ENCODE data around the gene UTS2. TPM values are rescaled to one million over a fixed set of nuclear protein-coding genes. Genes with fewer than 3 reads are reported as not detected.

Gene UTS2
- total and polyA plus RNA-seq, 2 of the 13 experiments (the other 11 are each of a cell fraction or from before 2014, with no cell fraction given): not detected

DNA sequence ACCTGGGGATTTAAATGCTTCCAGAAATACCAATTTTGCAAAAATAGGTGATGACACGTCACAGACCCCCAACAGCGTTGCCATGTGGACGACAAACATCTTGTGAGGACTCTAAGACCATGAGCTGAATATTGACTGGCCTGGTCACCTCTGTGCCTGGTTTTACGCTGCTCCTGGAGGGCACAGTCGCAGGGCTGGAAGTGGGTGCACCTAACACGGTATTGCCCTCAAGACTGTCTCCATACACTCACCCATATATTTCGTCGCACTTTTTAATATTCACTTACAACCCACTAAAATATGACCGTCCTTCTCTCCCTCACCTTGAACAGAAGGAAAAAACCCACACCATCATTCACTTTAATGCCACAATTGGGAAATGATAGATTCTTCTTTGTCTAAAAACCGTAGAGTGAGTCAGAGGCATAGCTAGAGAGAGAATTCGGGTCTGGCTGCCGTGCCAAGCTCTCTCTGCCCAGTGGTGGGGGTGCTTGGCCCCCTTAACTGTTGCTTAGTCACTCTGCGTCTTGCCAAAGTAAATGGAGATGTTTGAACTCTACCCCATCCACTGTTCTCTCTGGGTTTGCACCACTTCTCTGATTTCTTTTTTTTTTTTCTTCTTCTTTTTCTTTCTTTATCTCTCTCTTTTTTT, 40.8 kb upstream of the UTS2 start:
- FAIRE-seq (no peak), DNase-seq (ENCODE audit: low spot score) (no peak), ATAC-seq (no peak)
- BruUV-seq (replicated peaks): no TSS peak
- H3K4me1 ChIP-seq (ENCODE audit: insufficient read depth, low read length): no peaks in the 10 kb centered on the region
- peaks cover 0 to 14% of the 10 kb centered on the region in 2 experiments; a peak in 2 of 5 replicates for H3K27me3 ChIP-seq (ENCODE audit: control insufficient read depth in 1 of 2, insufficient read depth in 2 of 2, low read length in 2 of 2)
- no peaks in the 10 kb centered on the region for H3K36me3 ChIP-seq (replicated peaks in 1 of 2; ENCODE audit: control insufficient read depth in 1 of 2, insufficient read depth in 2 of 2, low read length in 2 of 2)
- POLR2A ChIA-PET: no interaction called here
- H3K4me2 ChIP-seq (ENCODE audit: low read depth, low read length): no peak overlapping the region
- CTCF ChIA-PET (ENCODE audit: low intra/inter-chr PET ratio, low total read pairs): no interaction called here
- no peak for TF ChIP-seq ZBTB7B (CRISPR knock-in tag; IDR thresholded peaks at IDR 0.05)
- TF ChIP-seq CREB1 (IDR thresholded peaks at IDR 0.05): peak; percentile 46
- TF ChIP-seq CREB1 (CRISPR knock-in tag; IDR thresholded peaks at IDR 0.05): no peak
- intact Hi-C loops (cut with micrococcal nuclease; ENCODE audit: unreplicated experiment) (no loop called here), in situ Hi-C loops (cut with HindIII; ENCODE audit: extremely low pct_ligation_motif_present, low pct_unique_long_range_greater_than_20kb) (no loop called here)
- H3K27ac ChIP-seq (ENCODE audit: extremely low read length, insufficient read depth, low read length): no peak overlapping the region
- no peaks in the 10 kb centered on the region for H3K9me3 ChIP-seq (ENCODE audit: low read length)
- no peak overlapping the region for H2AFZ ChIP-seq (ENCODE audit: low read length)
- H3K9ac ChIP-seq (ENCODE audit: insufficient read depth, low read depth, low read length): no peak overlapping the region
- H3K4me3 ChIP-seq (replicated peaks in 1 of 3; ENCODE audit: insufficient read depth in 1 of 3, low read depth in 2 of 3, low read length in 3 of 3): no peak overlapping the region
- no peaks in the 10 kb centered on the region for H3K79me2 ChIP-seq (ENCODE audit: insufficient read depth, low read length)
- 35% methylated on average over 12 of the region's 13 CpGs for WGBS (ENCODE audit: low lambda C conversion rate)
- H4K20me1 ChIP-seq (ENCODE audit: insufficient read depth, low read length): no peaks in the 10 kb centered on the region

DNA sequence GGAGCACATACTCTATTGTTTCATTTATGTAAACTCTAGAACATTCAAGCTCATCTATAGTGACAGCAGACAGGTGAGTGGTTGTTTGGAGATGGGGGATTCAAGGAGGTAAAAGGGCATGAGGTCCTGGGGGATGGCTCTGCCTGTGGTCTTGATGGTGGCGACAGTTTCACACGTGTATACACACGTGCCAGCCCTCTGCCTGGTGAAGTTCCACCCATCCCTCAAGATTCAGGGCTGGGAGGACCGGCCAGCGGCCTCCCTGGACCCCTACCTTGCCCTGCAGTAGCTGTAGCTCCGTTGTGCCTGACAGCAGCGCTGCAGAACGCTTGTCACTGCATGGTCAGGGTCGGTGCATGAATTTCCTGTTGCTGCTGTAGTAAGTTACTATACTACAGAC, 38.9 kb upstream of the UTS2 start:
- in situ Hi-C loops (cut with HindIII; ENCODE audit: extremely low pct_ligation_motif_present, low pct_unique_long_range_greater_than_20kb) (no loop called here), intact Hi-C loops (cut with micrococcal nuclease; ENCODE audit: unreplicated experiment) (no loop called here)
- DNase-seq (ENCODE audit: low spot score): no peak
- Histone ChIP-seq H2AFZ (ENCODE audit: low read length) (no peak overlapping the region), H3K9me3 (ENCODE audit: low read length) (no peaks in the 10 kb centered on the region), H4K20me1 (ENCODE audit: insufficient read depth, low read length) (no peaks in the 10 kb centered on the region), H3K4me1 (ENCODE audit: insufficient read depth, low read length) (no peaks in the 10 kb centered on the region), H3K79me2 (ENCODE audit: insufficient read depth, low read length) (no peaks in the 10 kb centered on the region), H3K36me3 (replicated peaks in 1 of 2; ENCODE audit: control insufficient read depth in 1 of 2, insufficient read depth in 2 of 2, low read length in 2 of 2) (no peaks in the 10 kb centered on the region), H3K4me2 (ENCODE audit: low read depth, low read length) (no peak overlapping the region), H3K27ac (ENCODE audit: extremely low read length, insufficient read depth, low read length) (no peak overlapping the region), H3K27me3 (ENCODE audit: control insufficient read depth in 1 of 2, insufficient read depth in 2 of 2, low read length in 2 of 2) (peaks cover 0 to 14% of the 10 kb centered on the region in 2 experiments; a peak in 2 of 5 replicates), H3K4me3 (replicated peaks in 1 of 3; ENCODE audit: insufficient read depth in 1 of 3, low read depth in 2 of 3, low read length in 3 of 3) (no peak overlapping the region), H3K9ac (ENCODE audit: insufficient read depth, low read depth, low read length) (no peak overlapping the region)
- TF ChIP-seq, protein P1, sequence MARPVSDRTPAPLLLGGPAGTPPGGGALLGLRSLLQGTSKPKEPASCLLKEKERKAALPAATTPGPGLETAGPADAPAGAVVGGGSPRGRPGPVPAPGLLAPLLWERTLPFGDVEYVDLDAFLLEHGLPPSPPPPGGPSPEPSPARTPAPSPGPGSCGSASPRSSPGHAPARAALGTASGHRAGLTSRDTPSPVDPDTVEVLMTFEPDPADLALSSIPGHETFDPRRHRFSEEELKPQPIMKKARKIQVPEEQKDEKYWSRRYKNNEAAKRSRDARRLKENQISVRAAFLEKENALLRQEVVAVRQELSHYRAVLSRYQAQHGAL (CRISPR knock-in tag; IDR thresholded peaks at IDR 0.05; ENCODE audit: not compliant biosample characterization): no peak
- peak; percentile 89 for TF ChIP-seq MNT (IDR thresholded peaks at IDR 0.05)
- CTCF ChIA-PET (ENCODE audit: low intra/inter-chr PET ratio, low total read pairs): no interaction called here
- no TSS peak for BruUV-seq (replicated peaks)
- ATAC-seq: no peak
- no peak for FAIRE-seq
- POLR2A ChIA-PET: no interaction called here
- WGBS (ENCODE audit: low lambda C conversion rate): 0% methylated on average over 4 of the region's 9 CpGs

Data from HepG2 (cell line).